Activated T-cell treated with anti-CD3 and anti-CD28 coated beads for 4 hours (primary cell): Measurements from ENCODE around the gene TSGA10.
"Not testable (repeated sequence)": the region's sequence is repeated elsewhere in the genome, so short reads cannot be mapped to it uniquely, and the experiment has no call there.

ENCODE experiments used
- DNase-seq: peaks from one replicate; pipeline ENCODE4 v3.0.0-alpha.2; 2020

TSGA10 gene

GRCh38 chr2:99067871-99068625, 86.7 kb downstream of the TSGA10 start:
- no peak for DNase-seq

GRCh38 chr2:99066075-99066958, 88.4 kb downstream of the TSGA10 start:
- no peak for DNase-seq

- DNase-seq, result not testable (repeated sequence)
Observed at GRCh38 chr2:99049187-99049586, 105.6 kb downstream of the TSGA10 start.

- DNase-seq, result not testable (repeated sequence)
Observed at GRCh38 chr2:99040736-99041300, 113.9 kb downstream of the TSGA10 start.

GRCh38 chr2:99035920-99036319, 118.8 kb downstream of the TSGA10 start:
- DNase-seq, result no peak

- no peak for DNase-seq
Observed at GRCh38 chr2:99032786-99033185, 122.0 kb downstream of the TSGA10 start.

- no peak for DNase-seq
Observed at GRCh38 chr2:99032001-99032400, 122.7 kb downstream of the TSGA10 start.

- DNase-seq, result no peak
Observed at GRCh38 chr2:99031481-99031880, 123.3 kb downstream of the TSGA10 start.

- DNase-seq, result no peak
Observed at GRCh38 chr2:99028558-99028957, 126.2 kb downstream of the TSGA10 start.

- DNase-seq, result no peak
Observed at GRCh38 chr2:99027856-99028255, 126.9 kb downstream of the TSGA10 start.

- DNase-seq, result no peak
Observed at GRCh38 chr2:99000708-99001107, 154.0 kb downstream of the TSGA10 start.

GRCh38 chr2:98988695-98989094, 166.0 kb downstream of the TSGA10 start:
- not testable (repeated sequence) for DNase-seq

- no peak for DNase-seq
Observed at GRCh38 chr2:98985905-98986666, 168.7 kb downstream of the TSGA10 start.

- DNase-seq, result no peak
Observed at GRCh38 chr2:98975611-98976010, 179.1 kb downstream of the TSGA10 start.

GRCh38 chr2:98972582-98973167, 182.1 kb downstream of the TSGA10 start:
- no peak for DNase-seq

GRCh38 chr2:98959810-98960507, 194.8 kb downstream of the TSGA10 start:
- no peak for DNase-seq

GRCh38 chr2:98952966-98953365, 201.8 kb downstream of the TSGA10 start:
- no peak for DNase-seq

- DNase-seq, result no peak
Observed at GRCh38 chr2:98948956-98949739, 205.6 kb downstream of the TSGA10 start.

GRCh38 chr2:98947554-98947953, 207.2 kb downstream of the TSGA10 start:
- no peak for DNase-seq
